ENCODE measurements around the gene FGD4. TPM values are rescaled to one million over a fixed set of nuclear protein-coding genes. Genes with fewer than 3 reads are reported as not detected.
A peak's percentile ranks its signal among the peaks of the same experiment; 100 is the strongest.

Gene FGD4
- total and polyA plus RNA-seq, 5 donors from 2014 or later: 0.02 to 0.67 TPM; not detected in 3

DNA sequence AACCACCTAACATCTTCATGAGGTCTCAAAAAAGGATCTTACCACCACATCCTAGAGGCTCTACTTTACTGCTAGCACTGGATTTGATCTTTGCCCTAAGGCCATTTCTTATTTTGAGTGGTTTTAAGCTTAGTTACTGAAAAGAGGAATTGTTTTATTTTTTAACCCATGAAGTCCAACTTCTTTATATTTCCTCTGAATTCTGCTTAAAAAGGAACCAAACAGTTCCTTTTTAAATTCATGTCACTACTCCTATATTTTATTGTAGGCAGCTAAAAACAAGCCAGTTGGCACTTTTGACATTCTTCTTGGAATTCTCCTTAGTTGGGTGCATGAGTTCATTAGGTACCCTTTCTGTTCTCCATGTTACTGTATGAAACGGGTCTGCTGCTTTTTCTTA lies 76.4 kb downstream of the FGD4 start:
- Mint-ChIP-seq H3K4me1 (peaks cover 0 to 2% (median 0%) of the 10 kb centered on the region in 4 donors), H3K9me3 (no peaks in the 10 kb centered on the region), H3K4me3 (no peak overlapping the region), H3K27ac (no peak overlapping the region), H3K27me3 (no peaks in the 10 kb centered on the region), H3K36me3 (no peaks in the 10 kb centered on the region)
- Histone ChIP-seq H3K36me3 (ENCODE audit: control insufficient read depth, insufficient read depth, low read length) (no peaks in the 10 kb centered on the region), H3K27ac (ENCODE audit: insufficient read depth, low read length, poor library complexity, severe bottlenecking) (no peak overlapping the region), H3K9me3 (ENCODE audit: control insufficient read depth in 2 of 2, low read length in 2 of 2) (no peaks in the 10 kb centered on the region), H3K4me1 (ENCODE audit: control insufficient read depth, insufficient read depth, low read length, poor library complexity, severe bottlenecking) (no peaks in the 10 kb centered on the region), H3K4me3 (ENCODE audit: low read depth, low read length) (no peak overlapping the region), H3K27me3 (ENCODE audit: control insufficient read depth, insufficient read depth, low read length) (peaks cover 2% of the 10 kb centered on the region)
- ATAC-seq (ENCODE audit: low read depth in 2 of 2): no peak
- DNase-seq: no peak

DNA sequence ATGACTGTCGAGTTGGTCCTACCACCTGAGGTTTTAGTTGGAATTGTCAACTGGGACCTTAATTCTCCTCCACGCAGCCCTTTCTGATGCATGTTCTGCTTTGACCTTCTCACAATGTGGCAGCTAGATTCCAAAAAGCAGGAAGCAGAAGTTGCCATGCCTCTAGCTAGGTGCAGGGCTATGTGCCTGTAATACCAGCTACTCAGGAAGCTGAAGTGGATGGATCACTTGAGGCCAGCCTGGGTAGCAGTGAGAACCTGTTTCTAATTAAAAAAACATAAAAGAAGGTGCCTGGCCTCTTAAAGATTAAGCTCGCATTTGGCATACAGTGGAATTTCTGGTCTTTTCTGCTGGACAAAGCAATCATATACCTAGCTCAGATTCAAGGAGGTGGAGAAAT lies 77.1 kb downstream of the FGD4 start:
- H3K9me3 ChIP-seq (ENCODE audit: control insufficient read depth in 2 of 2, low read length in 2 of 2): no peaks in the 10 kb centered on the region
- no peak overlapping the region for H3K4me3 Mint-ChIP-seq
- no peaks in the 10 kb centered on the region for H3K36me3 Mint-ChIP-seq
- H3K27me3 ChIP-seq (ENCODE audit: control insufficient read depth, insufficient read depth, low read length): peaks cover 2% of the 10 kb centered on the region
- DNase-seq: no peak
- no peak for ATAC-seq (ENCODE audit: low read depth in 2 of 2)
- no peaks in the 10 kb centered on the region for H3K9me3 Mint-ChIP-seq
- peaks cover 0 to 2% (median 0%) of the 10 kb centered on the region in 4 donors for H3K4me1 Mint-ChIP-seq
- no peaks in the 10 kb centered on the region for H3K36me3 ChIP-seq (ENCODE audit: control insufficient read depth, insufficient read depth, low read length)
- H3K4me3 ChIP-seq (ENCODE audit: low read depth, low read length): no peak overlapping the region
- H3K4me1 ChIP-seq (ENCODE audit: control insufficient read depth, insufficient read depth, low read length, poor library complexity, severe bottlenecking): no peaks in the 10 kb centered on the region
- H3K27ac Mint-ChIP-seq: no peak overlapping the region
- no peak overlapping the region for H3K27ac ChIP-seq (ENCODE audit: insufficient read depth, low read length, poor library complexity, severe bottlenecking)
- no peaks in the 10 kb centered on the region for H3K27me3 Mint-ChIP-seq

- peaks cover 2% of the 10 kb centered on the region for H3K27me3 ChIP-seq (ENCODE audit: control insufficient read depth, insufficient read depth, low read length)
- H3K27ac ChIP-seq (ENCODE audit: insufficient read depth, low read length, poor library complexity, severe bottlenecking): no peak overlapping the region
- no peak overlapping the region for H3K4me3 ChIP-seq (ENCODE audit: low read depth, low read length)
- Mint-ChIP-seq H3K4me3 (no peak overlapping the region), H3K4me1 (peaks cover 0 to 2% (median 0%) of the 10 kb centered on the region in 4 donors), H3K36me3 (no peaks in the 10 kb centered on the region), H3K9me3 (no peaks in the 10 kb centered on the region), H3K27me3 (no peaks in the 10 kb centered on the region), H3K27ac (no peak overlapping the region)
- H3K36me3 ChIP-seq (ENCODE audit: control insufficient read depth, insufficient read depth, low read length): no peaks in the 10 kb centered on the region
- no peak for ATAC-seq (ENCODE audit: low read depth in 2 of 2)
- no peaks in the 10 kb centered on the region for H3K9me3 ChIP-seq (ENCODE audit: control insufficient read depth in 2 of 2, low read length in 2 of 2)
- no peaks in the 10 kb centered on the region for H3K4me1 ChIP-seq (ENCODE audit: control insufficient read depth, insufficient read depth, low read length, poor library complexity, severe bottlenecking)
- DNase-seq: no peak
Measured at GRCh38 chr12:32477714-32478113, 78.4 kb downstream of the FGD4 start.

DNA sequence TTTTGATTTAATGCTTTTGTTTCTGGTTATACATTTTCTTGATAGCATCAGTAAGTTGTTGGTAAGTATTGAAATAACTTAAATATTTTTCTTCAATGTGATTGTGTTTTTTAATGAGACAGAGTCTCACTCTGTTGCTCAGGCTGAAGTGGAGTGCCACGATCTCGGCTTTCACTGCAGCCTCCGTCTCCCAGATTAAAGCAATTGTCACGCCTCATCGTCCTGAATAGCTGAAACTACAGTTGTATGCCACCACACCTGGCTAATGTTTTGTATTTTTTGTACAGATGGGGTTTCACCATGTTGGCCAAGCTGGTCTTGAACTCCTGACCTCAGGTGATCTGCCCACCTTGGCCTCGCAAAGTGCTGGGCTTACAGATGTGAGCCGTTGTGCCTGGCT lies 78.8 kb downstream of the FGD4 start:
- Histone ChIP-seq H3K4me3 (ENCODE audit: low read depth, low read length) (no peak overlapping the region), H3K27me3 (ENCODE audit: control insufficient read depth, insufficient read depth, low read length) (peaks cover 2% of the 10 kb centered on the region), H3K36me3 (ENCODE audit: control insufficient read depth, insufficient read depth, low read length) (no peaks in the 10 kb centered on the region), H3K4me1 (ENCODE audit: control insufficient read depth, insufficient read depth, low read length, poor library complexity, severe bottlenecking) (no peaks in the 10 kb centered on the region), H3K27ac (ENCODE audit: insufficient read depth, low read length, poor library complexity, severe bottlenecking) (no peak overlapping the region), H3K9me3 (ENCODE audit: control insufficient read depth in 2 of 2, low read length in 2 of 2) (no peaks in the 10 kb centered on the region)
- no peaks in the 10 kb centered on the region for H3K36me3 Mint-ChIP-seq
- H3K4me3 Mint-ChIP-seq: no peak overlapping the region
- no peak overlapping the region for H3K27ac Mint-ChIP-seq
- H3K4me1 Mint-ChIP-seq: peaks cover 0 to 2% (median 0%) of the 10 kb centered on the region in 4 donors
- DNase-seq (no peak), ATAC-seq (ENCODE audit: low read depth in 2 of 2) (no peak)
- H3K9me3 Mint-ChIP-seq: no peaks in the 10 kb centered on the region
- H3K27me3 Mint-ChIP-seq: no peaks in the 10 kb centered on the region

DNA sequence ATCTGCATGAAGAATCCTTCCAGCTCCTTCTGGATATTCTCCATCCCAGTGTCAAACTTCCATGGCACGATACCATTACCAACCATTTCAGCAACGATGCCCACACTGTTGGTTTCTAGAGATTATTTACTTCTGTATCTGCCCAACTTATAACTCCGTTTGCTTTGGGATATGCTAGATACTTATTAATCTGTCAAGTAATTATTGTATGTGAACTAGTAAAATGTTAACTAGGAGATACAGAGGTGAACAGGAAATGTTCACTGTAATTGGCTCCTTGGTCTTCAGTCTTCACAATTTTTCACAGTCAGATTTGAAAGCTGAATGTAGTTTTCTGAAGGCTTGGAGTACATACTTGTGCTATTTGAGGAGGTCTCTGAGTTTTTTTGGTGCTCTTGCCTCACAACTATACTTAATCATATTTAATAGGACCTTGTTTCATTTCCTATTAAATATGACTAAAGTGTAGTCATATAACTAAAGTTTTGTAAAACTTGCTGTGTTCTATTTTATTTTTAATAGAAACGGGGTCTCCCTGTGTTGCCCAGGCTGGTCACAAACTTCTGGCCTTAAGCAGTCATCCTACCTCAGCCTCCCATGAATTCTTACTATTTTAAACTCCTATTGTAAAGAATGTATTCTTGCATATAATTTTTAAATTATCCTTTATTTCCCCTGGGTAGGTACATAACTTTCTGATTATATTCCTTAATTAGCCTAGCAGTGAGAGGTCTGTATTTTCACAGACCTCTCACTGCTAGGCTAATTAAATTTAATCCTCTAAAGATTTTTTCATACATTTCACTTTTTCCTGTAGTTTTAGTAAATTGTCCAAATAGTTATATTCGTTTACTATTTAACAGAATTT lies 79.7 kb downstream of the FGD4 start:
- Histone ChIP-seq H3K36me3 (ENCODE audit: control insufficient read depth, insufficient read depth, low read length) (no peaks in the 10 kb centered on the region), H3K9me3 (ENCODE audit: control insufficient read depth in 2 of 2, low read length in 2 of 2) (no peaks in the 10 kb centered on the region), H3K27ac (ENCODE audit: insufficient read depth, low read length, poor library complexity, severe bottlenecking) (no peak overlapping the region), H3K27me3 (ENCODE audit: control insufficient read depth, insufficient read depth, low read length) (peaks cover 2% of the 10 kb centered on the region), H3K4me1 (ENCODE audit: control insufficient read depth, insufficient read depth, low read length, poor library complexity, severe bottlenecking) (no peaks in the 10 kb centered on the region), H3K4me3 (ENCODE audit: low read depth, low read length) (no peak overlapping the region)
- no peak overlapping the region for H3K27ac Mint-ChIP-seq
- no peak overlapping the region for H3K4me3 Mint-ChIP-seq
- ATAC-seq (ENCODE audit: low read depth in 2 of 2) (no peak), DNase-seq (no peak)
- no peaks in the 10 kb centered on the region for H3K36me3 Mint-ChIP-seq
- H3K4me1 Mint-ChIP-seq: peaks cover 0 to 2% (median 0%) of the 10 kb centered on the region in 4 donors
- H3K9me3 Mint-ChIP-seq: no peaks in the 10 kb centered on the region
- H3K27me3 Mint-ChIP-seq: no peaks in the 10 kb centered on the region

DNA sequence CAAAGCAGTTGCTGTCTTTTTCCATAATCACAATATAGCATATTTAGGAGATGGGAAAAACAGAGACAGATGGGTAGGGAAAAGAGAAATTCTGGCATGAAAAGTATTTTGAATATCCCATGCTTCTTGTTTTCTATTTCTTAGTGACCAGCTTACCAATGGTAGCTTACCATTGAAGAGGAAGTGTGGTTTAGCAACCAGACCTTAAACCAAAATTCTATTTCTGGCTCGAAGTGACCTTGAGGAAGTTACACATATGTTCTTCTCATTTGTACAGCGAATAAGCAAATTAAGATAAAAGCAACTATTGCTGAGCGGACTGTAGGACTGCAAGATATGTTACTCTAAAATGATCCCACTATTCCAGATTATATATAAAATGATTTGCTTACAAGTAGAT lies 82.9 kb downstream of the FGD4 start:
- H3K27ac ChIP-seq (ENCODE audit: insufficient read depth, low read length, poor library complexity, severe bottlenecking): no peak overlapping the region
- no peaks in the 10 kb centered on the region for H3K27me3 ChIP-seq (ENCODE audit: control insufficient read depth, insufficient read depth, low read length)
- Mint-ChIP-seq H3K36me3 (no peaks in the 10 kb centered on the region), H3K4me1 (peaks cover 0 to 2% (median 0%) of the 10 kb centered on the region in 4 donors), H3K4me3 (no peak overlapping the region), H3K27me3 (peaks cover 4% of the 10 kb centered on the region), H3K9me3 (no peaks in the 10 kb centered on the region), H3K27ac (no peak overlapping the region)
- ATAC-seq (ENCODE audit: low read depth in 2 of 2): no peak
- H3K36me3 ChIP-seq (ENCODE audit: control insufficient read depth, insufficient read depth, low read length): no peaks in the 10 kb centered on the region
- H3K4me3 ChIP-seq (ENCODE audit: low read depth, low read length): no peak overlapping the region
- no peaks in the 10 kb centered on the region for H3K4me1 ChIP-seq (ENCODE audit: control insufficient read depth, insufficient read depth, low read length, poor library complexity, severe bottlenecking)
- no peak for DNase-seq
- H3K9me3 ChIP-seq (ENCODE audit: control insufficient read depth in 2 of 2, low read length in 2 of 2): no peaks in the 10 kb centered on the region

- H3K27ac ChIP-seq (ENCODE audit: insufficient read depth, low read length, poor library complexity, severe bottlenecking): no peak overlapping the region
- no peaks in the 10 kb centered on the region for H3K27me3 ChIP-seq (ENCODE audit: control insufficient read depth, insufficient read depth, low read length)
- Mint-ChIP-seq H3K36me3 (no peaks in the 10 kb centered on the region), H3K9me3 (no peaks in the 10 kb centered on the region), H3K4me1 (peaks cover 0 to 2% (median 0%) of the 10 kb centered on the region in 4 donors), H3K27ac (no peak overlapping the region), H3K4me3 (no peak overlapping the region), H3K27me3 (peaks cover 4% of the 10 kb centered on the region)
- H3K36me3 ChIP-seq (ENCODE audit: control insufficient read depth, insufficient read depth, low read length): no peaks in the 10 kb centered on the region
- ATAC-seq (ENCODE audit: low read depth in 2 of 2): no peak
- H3K9me3 ChIP-seq (ENCODE audit: control insufficient read depth in 2 of 2, low read length in 2 of 2): no peaks in the 10 kb centered on the region
- DNase-seq: peak in 1 of 3 donors; percentile 8
- no peaks in the 10 kb centered on the region for H3K4me1 ChIP-seq (ENCODE audit: control insufficient read depth, insufficient read depth, low read length, poor library complexity, severe bottlenecking)
- no peak overlapping the region for H3K4me3 ChIP-seq (ENCODE audit: low read depth, low read length)
Measured at GRCh38 chr12:32483499-32483898, 84.1 kb downstream of the FGD4 start.

GRCh38 chr12:32483993-32484392 lies 84.6 kb downstream of the FGD4 start:
- Mint-ChIP-seq H3K4me1 (no peaks in the 10 kb centered on the region), H3K27ac (no peak overlapping the region), H3K9me3 (no peaks in the 10 kb centered on the region), H3K36me3 (no peaks in the 10 kb centered on the region), H3K4me3 (no peak overlapping the region), H3K27me3 (peaks cover 4% of the 10 kb centered on the region)
- no peak overlapping the region for H3K27ac ChIP-seq (ENCODE audit: insufficient read depth, low read length, poor library complexity, severe bottlenecking)
- no peak overlapping the region for H3K4me3 ChIP-seq (ENCODE audit: low read depth, low read length)
- H3K27me3 ChIP-seq (ENCODE audit: control insufficient read depth, insufficient read depth, low read length): peaks cover 2% of the 10 kb centered on the region
- no peak for ATAC-seq (ENCODE audit: low read depth in 2 of 2)
- no peaks in the 10 kb centered on the region for H3K36me3 ChIP-seq (ENCODE audit: control insufficient read depth, insufficient read depth, low read length)
- H3K9me3 ChIP-seq (ENCODE audit: control insufficient read depth in 2 of 2, low read length in 2 of 2): no peaks in the 10 kb centered on the region
- DNase-seq: no peak
- H3K4me1 ChIP-seq (ENCODE audit: control insufficient read depth, insufficient read depth, low read length, poor library complexity, severe bottlenecking): no peaks in the 10 kb centered on the region
